GM12878 (cell line): Measurements from ENCODE around the gene OPRL1. TPM values are rescaled to one million over a fixed set of nuclear protein-coding genes. Genes with fewer than 3 reads are reported as not detected.

ENCODE experiments used
- CUX1 ChIP-seq: IDR thresholded peaks from 2 replicates; pipeline ENCODE4 v1.6.1; 2012; ENCODE audit warnings: improper control_type of control experiment, low read depth, low read length; ENCODE audit not compliant: insufficient replicate concordance
- EED ChIP-seq: sonication (generic); IDR thresholded peaks from 2 replicates; pipeline ENCODE4 v1.6.1; 2016; ENCODE audit warnings: antibody characterized with exemption, low read depth
- MYC ChIP-seq: IDR thresholded peaks from 2 replicates; pipeline ENCODE4 v1.6.1; 2011; ENCODE audit warnings: mild to moderate bottlenecking, low read length, moderate library complexity, inconsistent platforms; ENCODE audit not compliant: insufficient read depth, insufficient replicate concordance, insufficient read length, severe bottlenecking
- PRDM15 ChIP-seq: fragments of 450-650 bp; formaldehyde crosslinking; IDR thresholded peaks from 2 replicates; pipeline ENCODE4 v1.4.0; 2020; ENCODE audit warnings: mild to moderate bottlenecking, moderate library complexity
- polyA plus RNA-seq, 11 experiments: library from polyadenylated mRNA; depleted of rRNA in 4 of 11; unstranded in 6 of 11; stranded (reverse) in 5 of 11; fragments of >200 nt; fragmentation: Nextera tagmentation in 4 of 11; fragmentation: Illumina TruSeq in 1 of 11; extraction: Ambion mirVana in 4 of 11; extraction: Trizol in 1 of 11; gene quantifications; 1 replicate in 1 of 11; 2 replicates in 10 of 11; pipeline versions ENCODE4 v1.2.1 to v1.2.3, GENCODE V29; 2011 to 2016; ENCODE audit warnings: inconsistent platforms in 2 of 11, missing spikeins in 2 of 11, low read depth in 1 of 11
- total RNA-seq, 4 experiments: library from RNA; depleted of rRNA in 3 of 4; stranded (reverse); fragments of >200 nt in 3 of 4; fragmentation: Illumina TruSeq in 1 of 4; extraction: Trizol in 1 of 4; gene quantifications; 2 replicates each; pipeline versions ENCODE4 v1.2.1 to v1.2.3, GENCODE V29; 2013 to 2021

Gene OPRL1
- total and polyA plus RNA-seq, 10 of the 15 experiments (the other 5 are each of a cell fraction or from before 2014, with no cell fraction given): 0.04 to 0.41 (median 0.24) TPM; not detected in 1

GRCh38 chr20:64075556-64075955 lies 4.3 kb upstream of the OPRL1 start (continued):
- TF ChIP-seq CUX1 (no peak), MYC (no peak), EED (no peak), PRDM15 (no peak)
